Adrenal gland (tissue), 12 donors: Measurements from ENCODE around the gene PON3. TPM values are rescaled to one million over a fixed set of nuclear protein-coding genes. Genes with fewer than 3 reads are reported as not detected.
A peak's percentile ranks its signal among the peaks of the same experiment; 100 is the strongest.

Experiments used
- DNase-seq, 7 donors: peaks; one replicate each; pipeline ENCODE4 v3.0.0-alpha.2; 2019 to 2020
- H3K27ac ChIP-seq, 5 donors: fragments of 200-600 bp; sonication (generic) in 4 of 5; 1 replicate in 3 of 5; 2 replicates in 2 of 5; pipeline versions ENCODE4 v1.5.1 to v1.8.0; 2016 to 2020; ENCODE audit warnings: mild to moderate bottlenecking in 1 of 5
- H3K27me3 ChIP-seq: fragments of 200-600 bp; 2 replicates; pipeline ENCODE4 v1.8.0; 2021
- H3K36me3 ChIP-seq, 2 donors: fragments of 200-600 bp; replicated peaks in 1 of 2; 1 replicate in 1 of 2; 2 replicates in 1 of 2; pipeline versions ENCODE4 v1.5.1 to v1.8.0; 2018 to 2022
- H3K4me1 ChIP-seq, 2 donors: fragments of 200-600 bp; replicated peaks in 1 of 2; 1 replicate in 1 of 2; 2 replicates in 1 of 2; pipeline versions ENCODE4 v1.5.1 to v1.8.0; 2018 to 2021
- H3K4me3 ChIP-seq, 4 donors: fragments of 200-600 bp; sonication (generic) in 3 of 4; one replicate each; pipeline ENCODE4 v1.5.1; 2016 to 2018
- H3K9me3 ChIP-seq, 3 donors: fragments of 200-600 bp; sonication (generic) in 1 of 3; replicated peaks in 1 of 3; 1 replicate in 2 of 3; 2 replicates in 1 of 3; pipeline versions ENCODE4 v1.5.1 to v1.8.0; 2016 to 2021
- POLR2A ChIP-seq, 2 donors: fragments of 450-650 bp; IDR thresholded peaks; one replicate each; pipeline ENCODE4 v1.6.1; 2017; ENCODE audit warnings: antibody characterized with exemption in 2 of 2, mild to moderate bottlenecking in 2 of 2, moderate library complexity in 1 of 2
- WGBS, 4 donors: extraction: QIAGEN DNeasy Blood & Tissue Kit in 2 of 4; methylation state at CpG; one replicate each; pipeline versions ENCODE4 v1.1.5 to v1.1.7; 2013 to 2017; 5-methylcytosine and 5-hydroxymethylcytosine counted together
- intact Hi-C, 2 donors: fragments of 100-400 bp; cut with DNase I; formaldehyde crosslinking; loops; one replicate each; pipeline versions ENCODE4 v1.14.1 to v1.15.0; 2022 to 2023
- polyA plus RNA-seq, 3 donors: library from polyadenylated mRNA; stranded (reverse); fragments of 200-250 nt in 2 of 3; fragments of 350-450 nt in 1 of 3; fragmentation: Illumina TruSeq in 1 of 3; extraction: RNeasy Lipid Tissue Mini Kit (QIAGEN cat#74804) in 1 of 3; gene quantifications; one replicate each; pipeline ENCODE4 v1.2.3, GENCODE V29; 2013 to 2014
- total RNA-seq, 9 donors: library from RNA; depleted of rRNA in 4 of 9; stranded (reverse); fragments of >200 nt in 4 of 9; fragments of 120-200 nt in 1 of 9; fragmentation: NEBNext Ultra II Directional in 1 of 9; extraction: Animal tissue kit (Norgen Biotek cat#: 25700) in 1 of 9; gene quantifications; one replicate each; pipeline versions ENCODE4 v1.1.0 to v1.2.4, GENCODE V29; 2013 to 2023
- TF ChIP-seq, protein P1 (sequence below), 6 experiments: fragments of 450-650 bp in 4 of 6; fragments of 200-600 bp in 2 of 6; sonication (generic) in 1 of 6; IDR thresholded peaks; 1 replicate in 5 of 6; 2 replicates in 1 of 6; pipeline versions ENCODE4 v1.5.1 to v1.8.0; 2016 to 2021; ENCODE audit warnings: antibody characterized with exemption in 6 of 6, mild to moderate bottlenecking in 2 of 6, moderate library complexity in 1 of 6
- donor health status: healthy with polysubstance abuse.
- donor health status: Bipolar disorder and iron deficiency.
- donor health status: DM: yes; HTN: yes; CAD: no.
- donor health status: DM: no; HTN: no; CAD: no.
- donor health status: DM: no; HTN: no; CAD: no.
- donor health status: DM: yes; HTN: yes; CAD: no.

PON3 gene
- total and polyA plus RNA-seq, 12 donors: 1.2 to 18.9 (median 3.0) TPM

DNA sequence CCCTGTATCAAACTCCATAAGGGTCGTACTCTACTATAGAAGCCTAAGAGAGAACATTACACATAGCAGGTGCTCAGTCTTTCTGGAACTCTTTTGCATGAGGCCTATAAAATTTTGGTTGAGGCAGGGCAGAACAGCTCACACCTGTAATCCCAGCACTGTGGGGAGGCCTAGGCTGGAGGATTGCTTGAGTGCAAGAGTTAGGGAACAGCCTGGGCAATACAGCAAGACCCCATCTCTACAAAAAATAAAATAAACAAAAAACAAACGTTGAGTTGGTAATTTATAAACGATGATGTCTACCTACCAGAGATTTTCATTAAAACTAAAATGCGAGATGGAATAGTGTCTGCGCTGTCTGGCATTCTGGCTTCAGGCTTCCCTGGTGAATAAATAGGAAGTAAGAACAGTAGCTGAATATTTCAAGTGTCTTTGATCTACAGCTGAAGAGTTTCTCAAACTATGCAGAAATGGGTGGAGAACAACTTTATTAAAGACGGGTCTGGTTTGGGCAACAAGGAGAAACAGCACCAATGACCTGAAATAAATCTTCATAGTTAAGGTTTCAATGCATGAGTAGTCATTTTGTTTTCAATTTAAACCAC is 37.9 kb upstream of the PON3 start:
- TF ChIP-seq, protein P1, sequence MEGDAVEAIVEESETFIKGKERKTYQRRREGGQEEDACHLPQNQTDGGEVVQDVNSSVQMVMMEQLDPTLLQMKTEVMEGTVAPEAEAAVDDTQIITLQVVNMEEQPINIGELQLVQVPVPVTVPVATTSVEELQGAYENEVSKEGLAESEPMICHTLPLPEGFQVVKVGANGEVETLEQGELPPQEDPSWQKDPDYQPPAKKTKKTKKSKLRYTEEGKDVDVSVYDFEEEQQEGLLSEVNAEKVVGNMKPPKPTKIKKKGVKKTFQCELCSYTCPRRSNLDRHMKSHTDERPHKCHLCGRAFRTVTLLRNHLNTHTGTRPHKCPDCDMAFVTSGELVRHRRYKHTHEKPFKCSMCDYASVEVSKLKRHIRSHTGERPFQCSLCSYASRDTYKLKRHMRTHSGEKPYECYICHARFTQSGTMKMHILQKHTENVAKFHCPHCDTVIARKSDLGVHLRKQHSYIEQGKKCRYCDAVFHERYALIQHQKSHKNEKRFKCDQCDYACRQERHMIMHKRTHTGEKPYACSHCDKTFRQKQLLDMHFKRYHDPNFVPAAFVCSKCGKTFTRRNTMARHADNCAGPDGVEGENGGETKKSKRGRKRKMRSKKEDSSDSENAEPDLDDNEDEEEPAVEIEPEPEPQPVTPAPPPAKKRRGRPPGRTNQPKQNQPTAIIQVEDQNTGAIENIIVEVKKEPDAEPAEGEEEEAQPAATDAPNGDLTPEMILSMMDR (IDR thresholded peaks at IDR 0.05): no peak
- no peak for TF ChIP-seq POLR2A (IDR thresholded peaks at IDR 0.05)
- Histone ChIP-seq H3K4me3 (peak overlapping the region in 3 of 4 donors; percentile 45 to 91 (median 82)), H3K36me3 (no peaks in the 10 kb centered on the region), H3K4me1 (peaks cover 0 to 32% of the 10 kb centered on the region in 2 donors), H3K27ac (peak overlapping the region; percentile 59 to 98 (median 84)), H3K9me3 (no peaks in the 10 kb centered on the region), H3K27me3 (no peaks in the 10 kb centered on the region)
- 38 to 43% (median 42%) methylated on average over 6 of the region's 6 CpGs for WGBS, 4 donors
- no peak for DNase-seq
- intact Hi-C loops: no loop called here

DNA sequence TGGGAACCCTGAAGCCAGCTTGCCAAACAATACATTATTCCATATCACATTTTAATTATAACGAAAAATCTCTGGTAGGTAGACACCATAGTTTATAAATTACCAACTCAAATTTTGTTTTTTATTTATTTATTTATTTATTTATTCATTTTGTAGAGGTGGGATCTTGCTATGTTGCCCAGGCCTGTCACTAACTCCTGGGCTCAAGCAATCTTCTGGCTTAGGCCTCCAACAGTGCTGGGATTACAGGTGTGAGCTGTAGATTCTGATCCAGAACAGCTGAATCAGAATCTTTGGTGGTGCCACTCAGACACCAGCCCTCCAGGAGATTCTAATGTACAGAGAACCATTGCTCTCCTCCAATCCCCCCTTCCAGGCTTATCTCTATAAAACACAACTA is 37.0 kb upstream of the PON3 start:
- Histone ChIP-seq H3K27ac (no peak overlapping the region), H3K4me1 (peaks cover 0 to 32% of the 10 kb centered on the region in 2 donors), H3K27me3 (no peaks in the 10 kb centered on the region), H3K4me3 (peak overlapping the region in 1 of 4 donors; percentile 91), H3K36me3 (no peaks in the 10 kb centered on the region), H3K9me3 (no peaks in the 10 kb centered on the region)
- no peak for TF ChIP-seq POLR2A (IDR thresholded peaks at IDR 0.05)
- TF ChIP-seq, protein P1 (IDR thresholded peaks at IDR 0.05): no peak
- intact Hi-C loops: no loop called here
- WGBS, 4 donors: 88 to 96% (median 94%) methylated on average over 1 of the region's 1 CpG
- no peak for DNase-seq

DNA sequence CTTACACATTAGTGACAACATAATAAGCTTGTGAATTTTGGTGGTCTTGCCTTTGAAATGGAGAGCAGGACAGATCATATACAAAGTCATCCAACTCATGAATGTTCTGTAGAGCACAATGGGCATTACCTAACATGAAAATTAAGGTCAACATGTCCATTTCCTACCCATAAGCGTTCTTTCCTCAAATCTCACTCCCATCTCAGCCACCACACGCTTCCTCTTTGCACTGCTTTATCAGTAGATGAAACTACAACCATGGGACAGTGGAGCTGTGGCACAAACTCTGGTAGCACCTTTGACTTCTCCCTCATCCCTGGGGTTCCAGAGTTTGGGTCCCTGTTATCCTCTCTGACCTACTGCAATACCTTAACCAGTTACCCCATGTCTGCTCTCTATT is 36.4 kb upstream of the PON3 start:
- no peak for DNase-seq
- WGBS, 4 donors: 81 to 88% (median 82%) methylated on average over 2 of the region's 2 CpGs

DNA sequence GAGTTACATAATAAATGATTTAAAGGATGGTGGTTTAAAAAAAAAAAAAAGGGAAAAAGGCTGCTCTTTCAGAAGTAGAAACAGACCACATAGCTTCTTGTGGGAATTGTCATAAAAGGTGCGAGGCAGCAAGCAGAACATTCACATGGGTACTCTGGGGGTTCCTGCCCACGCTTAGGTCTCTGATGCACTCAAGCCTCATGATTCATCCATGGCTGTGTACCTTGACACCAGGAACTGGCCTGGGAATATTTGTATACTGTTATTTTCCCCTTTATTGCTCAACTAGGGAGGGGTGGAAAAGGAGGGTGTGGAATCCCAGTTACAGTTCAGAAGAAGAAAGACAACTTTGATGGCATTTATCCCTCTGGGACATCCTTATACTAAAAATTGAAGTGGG is 34.7 kb upstream of the PON3 start:
- WGBS, 4 donors: 71 to 81% (median 75%) methylated on average over 2 of the region's 2 CpGs
- Histone ChIP-seq H3K4me1 (peaks cover 0 to 32% of the 10 kb centered on the region in 2 donors), H3K4me3 (no peak overlapping the region), H3K9me3 (no peaks in the 10 kb centered on the region), H3K27ac (no peak overlapping the region), H3K36me3 (no peaks in the 10 kb centered on the region), H3K27me3 (no peaks in the 10 kb centered on the region)
- peak in 1 of 7 donors; percentile 20 for DNase-seq
- intact Hi-C loops: no loop called here
- TF ChIP-seq, protein P1 (IDR thresholded peaks at IDR 0.05): no peak
- TF ChIP-seq POLR2A (IDR thresholded peaks at IDR 0.05): no peak

More for the DNA sequence above, 36.4 kb upstream of the PON3 start:
- H3K36me3 ChIP-seq: no peaks in the 10 kb centered on the region
- TF ChIP-seq, protein P1 (IDR thresholded peaks at IDR 0.05): no peak
- TF ChIP-seq POLR2A (IDR thresholded peaks at IDR 0.05): no peak
- no peak overlapping the region for H3K27ac ChIP-seq
- intact Hi-C loops: no loop called here
- H3K9me3 ChIP-seq: no peaks in the 10 kb centered on the region
- H3K4me3 ChIP-seq: no peak overlapping the region
- peaks cover 0 to 32% of the 10 kb centered on the region in 2 donors for H3K4me1 ChIP-seq
- H3K27me3 ChIP-seq: no peaks in the 10 kb centered on the region
